Brain pericyte (primary cell): Measurements from ENCODE around the gene RANBP6.
"Not testable (repeated sequence)": the region's sequence is repeated elsewhere in the genome, so short reads cannot be mapped to it uniquely, and the experiment has no call there.

Experiments
- DNase-seq: peaks from one replicate; pipeline ENCODE4 v3.0.0-alpha.2; 2012; ENCODE audit warnings: low read depth, low spot score

RANBP6 gene

DNA sequence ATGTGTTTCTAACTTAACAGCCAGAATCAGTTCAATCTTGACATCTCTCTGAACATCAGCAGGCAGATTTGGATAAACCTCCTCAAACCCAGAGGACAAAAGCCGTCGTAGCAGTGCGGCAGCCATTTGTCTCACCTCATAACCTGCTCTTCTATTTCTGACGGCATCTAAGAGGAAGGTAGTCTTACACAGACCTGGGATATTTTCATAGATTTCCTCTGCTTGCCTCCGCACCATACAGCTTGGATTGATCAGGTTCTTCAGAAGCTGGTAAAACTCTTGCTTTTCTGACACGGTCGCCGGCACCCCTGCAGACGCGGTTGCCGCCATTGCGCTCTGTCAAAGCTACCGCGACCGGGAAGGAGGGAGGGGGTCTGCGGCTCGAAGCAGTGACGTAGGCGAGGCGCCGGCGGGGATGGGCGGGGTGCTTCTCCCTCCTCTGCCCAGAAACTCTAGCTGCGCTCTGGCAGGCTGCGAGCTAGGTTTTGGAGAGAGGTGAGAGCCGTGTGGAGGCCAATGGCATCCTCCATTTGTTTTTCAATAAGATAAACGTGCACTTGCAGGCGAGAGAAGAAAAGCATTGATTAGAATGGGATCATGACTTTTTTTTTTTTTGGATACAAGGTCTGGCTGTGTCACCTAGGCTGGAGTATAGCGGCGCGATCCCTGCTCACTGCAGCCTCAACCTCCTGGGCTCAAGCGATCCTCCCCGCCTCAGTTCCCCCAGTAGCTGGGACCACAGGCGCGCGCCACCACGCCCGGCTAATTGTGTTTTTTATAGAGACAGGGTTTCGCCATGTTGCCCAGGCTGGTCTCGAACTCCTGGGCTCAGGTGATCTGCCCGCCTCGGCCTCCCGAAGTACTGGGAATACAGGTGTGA lies at the start of gene RANBP6:
Gene RANBP6, minus strand, starts transcription at position 347 of the 880 bp plus-strand sequence. Its CDS starts 17 bp downstream, at position 330.
- peak; percentile 37 for DNase-seq

GRCh38 chr9:6063146-6063545 lies 47.7 kb upstream of the RANBP6 start:
- DNase-seq, result not testable (repeated sequence)

DNA sequence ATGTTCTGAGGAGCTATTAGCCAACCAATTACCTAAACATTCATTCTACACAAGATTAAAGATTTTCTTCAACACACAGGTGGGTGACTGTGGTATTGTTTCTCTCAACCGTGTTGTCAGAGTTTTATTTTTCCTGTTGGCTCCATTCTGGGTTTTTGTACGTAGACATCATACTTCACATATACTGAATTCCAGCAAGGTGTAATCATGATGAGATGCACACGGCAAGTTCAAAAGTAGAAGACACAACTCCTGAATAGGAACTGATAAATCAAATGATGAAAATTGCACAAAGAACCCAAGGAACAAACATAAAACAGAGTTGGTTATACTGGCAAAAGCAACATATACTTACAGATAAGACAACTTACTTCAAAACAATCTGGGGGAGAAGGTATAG lies 40.2 kb upstream of the RANBP6 start:
- DNase-seq, result no peak

- DNase-seq, result peak; percentile 21
These were observed 39.8 kb upstream of the RANBP6 start for GRCh38 chr9:6055216-6055615.

DNA sequence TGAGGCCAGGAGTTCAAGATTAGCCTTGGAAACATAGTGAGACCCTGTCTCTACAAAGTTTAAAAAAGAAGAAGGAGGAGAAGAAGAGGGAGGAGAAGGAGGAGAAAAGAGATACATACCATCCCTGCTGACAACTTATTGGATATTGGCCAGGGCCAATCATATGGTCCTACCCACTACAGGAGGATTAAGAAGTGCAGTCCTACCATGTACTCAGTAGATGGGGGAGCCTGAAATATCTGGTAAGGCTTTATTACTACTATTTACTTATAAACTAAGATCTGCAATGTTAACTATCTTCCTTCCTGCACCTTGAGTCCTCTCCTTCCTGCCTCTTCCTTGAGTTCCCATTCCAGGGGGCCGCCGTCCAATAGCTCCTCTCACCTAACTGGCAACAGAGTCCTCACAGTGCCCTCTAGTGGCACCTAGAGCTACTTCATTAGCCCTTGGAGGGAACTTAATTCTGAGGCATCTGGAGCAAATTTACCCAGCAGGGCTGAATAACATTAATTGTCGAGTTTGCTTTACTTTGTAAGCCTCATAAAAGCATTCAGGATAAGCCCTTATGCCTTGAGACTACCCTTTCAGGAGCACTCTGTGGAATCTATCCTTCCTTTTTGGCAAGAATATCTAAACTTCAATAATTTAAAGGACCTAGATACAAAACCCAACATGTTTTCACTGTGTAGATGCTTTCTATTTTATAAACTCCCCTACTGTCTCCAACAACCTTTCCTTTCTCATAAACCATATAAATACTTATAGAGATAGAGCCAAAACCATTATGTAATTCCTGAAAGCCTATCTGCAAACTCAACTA lies 39.1 kb upstream of the RANBP6 start:
- DNase-seq, result peak; percentile 5

DNA sequence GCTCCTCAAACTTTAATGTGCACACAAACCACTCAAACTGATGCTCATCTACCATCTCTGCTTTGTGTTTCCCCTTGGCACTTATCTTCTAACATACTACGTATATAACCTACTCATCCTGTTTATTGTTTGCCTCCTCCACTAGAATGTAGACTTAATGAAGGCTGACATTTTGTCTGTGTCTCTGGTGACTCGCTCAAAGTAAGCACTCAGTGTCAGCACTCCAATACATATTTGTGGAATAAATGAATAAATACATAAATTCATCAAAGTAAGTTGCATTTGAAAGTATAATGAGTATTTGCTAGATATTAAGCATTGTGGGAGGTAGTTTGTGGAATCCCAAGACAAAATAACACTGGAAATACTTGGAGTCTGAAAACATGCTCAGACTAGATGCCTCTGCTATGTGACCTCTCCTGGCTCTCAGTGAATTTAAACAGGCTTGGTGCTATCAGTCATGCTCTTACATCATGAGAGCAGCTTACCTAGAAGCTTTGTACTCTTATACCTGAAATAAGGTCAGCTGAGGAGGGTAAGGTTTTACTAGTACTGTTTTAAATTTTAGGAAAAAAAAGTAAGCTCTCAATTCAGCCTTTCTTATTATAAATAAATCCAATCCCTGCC lies 37.0 kb upstream of the RANBP6 start:
- no peak for DNase-seq

- no peak for DNase-seq
These were observed 36.1 kb upstream of the RANBP6 start for GRCh38 chr9:6051511-6051950.

- no peak for DNase-seq
These were observed 34.4 kb upstream of the RANBP6 start for GRCh38 chr9:6049798-6050197.

DNA sequence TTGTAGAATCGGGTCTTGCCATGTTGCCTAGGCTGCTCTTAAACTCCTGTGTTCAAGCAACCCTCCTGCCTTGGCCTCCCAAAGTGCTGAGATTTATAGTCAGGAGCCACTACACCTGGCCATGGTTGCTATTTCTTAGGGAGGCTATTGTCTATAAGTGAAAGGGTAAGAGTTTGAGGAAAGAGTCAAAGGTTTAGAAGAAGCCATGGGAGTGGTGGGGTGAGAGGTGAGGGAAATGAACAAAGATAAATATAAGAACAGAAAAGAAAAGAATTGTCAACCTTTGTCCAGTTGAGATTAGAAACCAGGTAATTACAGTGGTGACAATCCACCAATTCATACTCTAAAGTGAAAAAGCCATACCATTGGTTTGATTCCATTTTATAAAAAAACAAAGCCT lies 32.6 kb upstream of the RANBP6 start:
- DNase-seq, result no peak

- DNase-seq, result no peak
These were observed 31.6 kb upstream of the RANBP6 start for GRCh38 chr9:6047020-6047419.

DNA sequence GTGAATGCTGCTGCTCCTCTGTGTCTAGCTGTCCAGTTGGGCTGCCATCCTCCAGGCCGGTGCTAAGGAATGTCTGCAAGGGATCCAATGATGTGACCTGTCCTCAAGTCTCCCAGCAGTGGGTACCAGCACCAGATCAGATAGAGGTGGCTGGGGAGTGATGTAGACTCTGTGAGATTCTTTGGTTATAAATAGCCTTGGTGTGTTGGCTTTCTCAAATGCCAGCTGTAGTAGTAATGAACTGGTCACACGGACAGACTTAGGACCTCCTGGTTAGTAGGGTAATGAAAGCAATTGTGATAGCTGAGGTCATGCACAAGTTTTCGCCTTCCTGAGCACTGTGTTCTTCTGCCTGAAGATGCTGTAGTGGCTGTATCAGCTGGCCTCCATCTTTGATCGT lies 29.9 kb upstream of the RANBP6 start:
- no peak for DNase-seq

GRCh38 chr9:6040077-6040476 lies 24.7 kb upstream of the RANBP6 start:
- no peak for DNase-seq

DNA sequence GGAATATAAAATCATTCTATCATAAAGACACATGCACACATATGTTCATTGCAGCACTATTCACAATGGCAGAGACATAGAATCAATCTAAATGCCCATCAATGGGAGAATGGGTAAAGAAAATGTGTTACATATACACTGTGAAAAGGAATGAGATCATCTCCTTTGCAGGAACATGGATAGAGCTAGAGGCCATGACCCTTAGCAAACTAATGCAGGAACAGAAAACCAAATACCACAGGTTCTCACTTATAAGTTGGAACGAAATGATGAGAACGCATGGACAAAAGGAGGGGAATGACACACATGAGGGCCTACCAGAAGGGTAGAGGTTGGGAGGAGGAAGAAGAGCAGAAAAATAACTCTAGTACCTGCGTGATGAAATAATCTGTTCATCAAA lies 21.0 kb upstream of the RANBP6 start:
- no peak for DNase-seq

DNA sequence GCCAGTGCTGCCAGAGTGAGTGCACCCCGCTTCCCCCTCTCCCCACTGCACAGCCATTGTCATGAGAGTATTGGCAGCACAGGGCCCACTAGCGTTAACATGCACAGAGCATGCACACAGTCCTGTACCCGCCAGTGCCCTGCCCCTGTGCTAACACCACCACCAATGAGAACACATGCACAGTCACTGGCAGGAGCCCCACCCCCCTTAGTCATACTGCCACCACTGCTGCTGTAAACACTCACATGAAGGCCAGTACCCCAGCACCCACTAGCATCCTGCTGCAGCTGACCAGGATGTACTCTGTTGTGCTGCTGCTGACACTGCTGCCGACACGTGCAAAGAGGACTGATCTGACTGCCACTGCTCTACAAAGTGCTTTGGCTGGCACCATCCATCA lies 19.5 kb upstream of the RANBP6 start:
- no peak for DNase-seq

DNA sequence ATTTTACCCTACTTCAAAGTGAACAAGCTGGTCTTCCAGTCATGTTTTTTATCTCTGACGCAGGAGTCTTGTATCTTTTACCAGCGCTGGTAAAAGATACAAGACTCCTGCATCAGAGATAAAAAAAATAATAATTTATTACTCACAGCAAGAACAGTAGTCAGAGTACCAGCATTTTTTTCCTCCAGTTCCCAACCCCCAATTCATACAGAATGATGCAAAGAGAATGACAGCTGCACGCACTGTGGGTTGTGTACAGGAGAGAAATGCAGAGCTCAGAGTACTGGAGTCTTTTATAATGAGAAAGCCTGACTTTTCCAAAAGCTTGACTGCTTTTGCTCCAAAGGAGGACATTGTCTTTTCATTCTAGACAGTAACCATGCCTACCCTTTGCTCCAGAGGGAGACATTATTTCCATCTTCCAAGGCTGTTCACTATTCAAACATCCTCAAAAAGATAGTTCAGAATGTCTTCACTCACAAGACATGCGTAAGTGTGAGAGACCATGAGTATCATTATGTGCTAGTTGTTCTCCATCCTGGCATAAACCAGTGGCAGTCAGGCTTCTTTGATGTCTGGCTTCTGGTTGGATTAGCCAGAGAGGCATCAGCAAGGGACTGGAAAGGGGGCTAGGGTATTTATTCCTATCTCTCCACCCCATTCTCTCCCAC lies 14.3 kb upstream of the RANBP6 start:
- no peak for DNase-seq

GRCh38 chr9:6024035-6024554 lies 8.7 kb upstream of the RANBP6 start:
- no peak for DNase-seq

- DNase-seq, result not testable (repeated sequence)
These were observed 1.6 kb upstream of the RANBP6 start for GRCh38 chr9:6016975-6017374.

DNA sequence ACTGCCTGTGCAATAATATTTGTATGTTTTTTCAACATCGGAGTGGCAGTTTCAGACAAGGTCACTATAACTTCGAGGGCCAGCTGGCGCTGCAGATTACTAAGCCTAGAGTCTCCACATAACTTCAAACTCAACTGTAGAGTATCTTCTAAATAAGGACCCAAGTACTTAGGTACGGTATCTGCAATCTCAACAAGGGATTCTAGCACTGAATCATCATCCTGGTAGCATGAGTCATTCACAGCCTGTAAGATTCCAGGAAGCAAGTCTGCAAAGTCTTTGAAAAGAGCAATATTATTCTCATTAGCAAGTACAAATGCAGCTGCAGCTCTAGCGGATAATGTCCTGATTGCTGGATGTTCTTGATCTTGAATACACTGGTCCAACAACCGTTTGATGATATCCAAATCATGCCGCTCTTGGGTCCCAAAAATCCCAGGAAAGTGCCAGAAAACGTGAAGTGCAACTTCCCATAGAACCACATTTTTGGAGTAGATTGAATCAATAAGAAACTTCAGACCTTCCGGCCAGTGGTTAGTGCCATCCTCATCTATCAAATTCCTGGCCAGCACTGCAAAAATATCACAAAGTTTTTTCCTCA lies 654 bp downstream of the RANBP6 start:
- no peak for DNase-seq

DNA sequence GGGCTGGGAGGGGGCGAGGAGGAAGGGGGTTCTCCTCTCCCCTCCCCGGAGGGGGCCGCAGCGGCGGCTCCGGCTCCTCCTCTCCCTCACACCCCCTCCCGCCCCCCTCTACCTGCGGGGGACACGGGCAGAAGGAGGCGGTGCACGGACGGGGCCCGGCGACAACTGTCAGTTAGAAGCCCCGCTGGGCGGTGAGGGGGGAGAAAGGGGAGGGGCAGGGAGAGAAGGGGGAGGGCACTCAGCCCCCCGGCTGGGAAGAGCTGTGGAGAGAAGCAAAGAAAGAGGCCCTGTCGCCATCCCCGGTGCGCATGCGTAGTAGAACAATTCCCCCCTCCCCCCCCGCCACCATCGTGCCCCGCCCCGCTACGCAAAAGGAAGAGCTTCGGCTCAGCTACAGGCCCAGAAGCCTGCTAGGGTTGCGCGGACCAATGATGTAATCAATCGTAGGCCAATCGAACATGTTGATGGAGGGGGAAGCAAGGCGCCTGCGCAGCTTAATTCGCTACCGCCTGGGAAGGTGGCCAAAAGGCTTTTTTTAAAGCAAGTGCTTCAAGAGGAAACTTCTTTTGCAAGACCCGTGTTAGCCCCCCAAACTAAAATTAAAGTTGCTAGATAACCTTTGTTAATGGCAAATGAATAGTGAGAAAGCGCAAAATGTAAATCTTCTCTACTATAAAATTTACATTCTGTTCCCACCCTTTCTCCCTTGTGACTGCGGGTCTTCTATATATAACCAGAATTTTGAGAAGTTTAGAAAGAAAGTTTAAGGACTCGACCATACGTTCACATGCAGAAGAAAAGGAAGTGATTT lies 7.0 kb downstream of the RANBP6 start:
- DNase-seq, result peak; percentile 88

DNA sequence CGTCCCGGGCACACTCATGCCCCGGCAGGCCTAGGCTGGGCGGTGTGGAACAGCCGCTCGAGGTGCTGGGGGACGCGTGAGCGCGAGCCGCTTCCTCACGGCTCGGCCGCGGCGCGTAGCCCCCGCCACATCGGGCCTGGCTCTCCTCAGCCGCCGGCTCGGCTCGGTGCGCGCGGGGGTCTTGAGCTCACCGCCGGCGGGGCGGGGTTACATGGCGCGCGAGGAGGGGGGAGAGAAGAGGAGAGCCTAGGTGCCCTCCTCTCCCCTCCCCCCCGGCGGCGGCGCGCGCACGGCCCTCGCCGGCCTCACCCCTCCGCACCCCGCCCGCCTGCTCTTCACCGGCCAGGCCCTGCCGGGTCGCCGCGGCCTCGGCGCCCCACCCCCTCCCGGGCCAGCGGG lies 7.7 kb downstream of the RANBP6 start:
- DNase-seq, result peak; percentile 15
